Measurements from ENCODE around the gene OPTC. TPM values are rescaled to one million over a fixed set of nuclear protein-coding genes. Genes with fewer than 3 reads are reported as not detected.
"Not testable (repeated sequence)": the region's sequence is repeated elsewhere in the genome, so short reads cannot be mapped to it uniquely, and the experiment has no call there.

The OPTC gene
- polyA plus RNA-seq, 12 donors: not detected

GRCh38 chr1:203516906-203517305, 23.0 kb downstream of the OPTC start:
- DNase-seq: no peak

- no peak for DNase-seq
These were observed 23.6 kb downstream of the OPTC start for GRCh38 chr1:203517426-203518110.

- DNase-seq: not testable (repeated sequence)
These were observed 24.2 kb downstream of the OPTC start for GRCh38 chr1:203518139-203518538.

GRCh38 chr1:203518541-203518940, 24.6 kb downstream of the OPTC start:
- DNase-seq: no peak

GRCh38 chr1:203519053-203519840, 25.3 kb downstream of the OPTC start:
- DNase-seq: no peak

- DNase-seq: no peak
These were observed 25.9 kb downstream of the OPTC start for GRCh38 chr1:203519896-203520295.

GRCh38 chr1:203520315-203520714, 26.4 kb downstream of the OPTC start:
- no peak for DNase-seq

GRCh38 chr1:203521074-203521794, 27.3 kb downstream of the OPTC start:
- DNase-seq: no peak

GRCh38 chr1:203521812-203522211, 27.9 kb downstream of the OPTC start:
- DNase-seq: no peak

- DNase-seq: no peak
These were observed 28.3 kb downstream of the OPTC start for GRCh38 chr1:203522237-203522636.

- no peak for DNase-seq
These were observed 29.7 kb downstream of the OPTC start for GRCh38 chr1:203523667-203524066.

- no peak for DNase-seq
These were observed 30.2 kb downstream of the OPTC start for GRCh38 chr1:203524152-203524551.

- no peak for DNase-seq
These were observed 30.9 kb downstream of the OPTC start for GRCh38 chr1:203524824-203525223.

- DNase-seq: no peak
These were observed 31.7 kb downstream of the OPTC start for GRCh38 chr1:203525685-203526084.

GRCh38 chr1:203526130-203526529, 32.2 kb downstream of the OPTC start:
- no peak for DNase-seq

GRCh38 chr1:203526572-203526971, 32.6 kb downstream of the OPTC start:
- DNase-seq: no peak

- no peak for DNase-seq
These were observed 33.1 kb downstream of the OPTC start for GRCh38 chr1:203527013-203527412.

GRCh38 chr1:203528063-203528462, 34.1 kb downstream of the OPTC start:
- DNase-seq: no peak

- DNase-seq: no peak
These were observed 35.3 kb downstream of the OPTC start for GRCh38 chr1:203528976-203529835.

GRCh38 chr1:203531063-203531462, 37.1 kb downstream of the OPTC start:
- DNase-seq: no peak

- no peak for DNase-seq
These were observed 40.1 kb downstream of the OPTC start for GRCh38 chr1:203534012-203534411.

GRCh38 chr1:203534526-203534925, 40.6 kb downstream of the OPTC start:
- DNase-seq: no peak
